GM12892 (cell line): ENCODE data around the gene DLG5.

Source experiments
- DNase-seq: peaks from one replicate; pipeline ENCODE4 v3.0.0; 2011; ENCODE audit not compliant: insufficient read length
- FAIRE-seq: peaks from 2 replicates; lab custom pipeline; 2011; peaks lifted over from hg19 to GRCh38; lab: Jason Lieb, UNC
- POLR2A ChIP-seq: IDR thresholded peaks from 2 replicates; pipeline ENCODE4 v1.6.1; 2011; ENCODE audit warnings: low read depth, low read length, control low read depth
- POLR2AphosphoS5 ChIP-seq: IDR thresholded peaks from 2 replicates; pipeline ENCODE4 v1.6.1; 2011; ENCODE audit warnings: low read depth, low read length, control low read depth
- TAF1 ChIP-seq: IDR thresholded peaks from 2 replicates; pipeline ENCODE4 v1.6.1; 2011; ENCODE audit warnings: low read depth, mild to moderate bottlenecking, control low read depth, low read length, borderline replicate concordance

DLG5 gene

GRCh38 chr10:77741746-77742145 is 184.8 kb downstream of the DLG5 start:
- FAIRE-seq (no peak), DNase-seq (no peak)
- TF ChIP-seq POLR2A: no peak
- no peak for TF ChIP-seq TAF1
- no peak for TF ChIP-seq POLR2AphosphoS5
